KMS-11 (cell line): Measurements from ENCODE around the gene MRGPRD.

Experiments
- H2AFZ ChIP-seq: fragments of 200-600 bp; sonication (generic); 2 replicates; pipeline ENCODE4 v1.6.1; 2016; ENCODE audit warnings: antibody characterized with exemption, mixed run types, low read depth
- H3K27ac ChIP-seq: fragments of 200-600 bp; sonication (generic); 2 replicates; pipeline ENCODE4 v1.6.1; 2016; ENCODE audit warnings: mild to moderate bottlenecking, mixed run types
- H3K27me3 ChIP-seq: fragments of 200-600 bp; sonication (generic); 2 replicates; pipeline ENCODE4 v1.6.1; 2017; ENCODE audit warnings: mild to moderate bottlenecking, low read depth, mixed run types, moderate library complexity; ENCODE audit not compliant: insufficient read depth
- H3K36me3 ChIP-seq: fragments of 200-600 bp; sonication (generic); 2 replicates; pipeline ENCODE4 v1.6.1; 2017; ENCODE audit warnings: mild to moderate bottlenecking, mixed run types; ENCODE audit not compliant: insufficient read depth
- H3K4me1 ChIP-seq: fragments of 200-600 bp; sonication (generic); 2 replicates; pipeline ENCODE4 v1.6.1; 2016; ENCODE audit warnings: mild to moderate bottlenecking, low read depth, mixed run types; ENCODE audit not compliant: poor library complexity, severe bottlenecking
- H3K4me2 ChIP-seq: fragments of 200-600 bp; sonication (generic); 2 replicates; pipeline ENCODE4 v1.7.0; 2016; ENCODE audit warnings: mild to moderate bottlenecking, mixed run types
- H3K4me3 ChIP-seq: fragments of 200-600 bp; sonication (generic); IDR thresholded peaks from 2 replicates; pipeline ENCODE4 v1.6.1; 2017; ENCODE audit warnings: low read depth, low read length, mixed read lengths; ENCODE audit not compliant: insufficient read depth
- H3K79me2 ChIP-seq: fragments of 200-600 bp; sonication (generic); 2 replicates; pipeline ENCODE4 v1.6.1; 2016; ENCODE audit warnings: low read depth, mixed run types; ENCODE audit not compliant: insufficient read depth
- H3K9ac ChIP-seq: fragments of 200-600 bp; sonication (generic); 2 replicates; pipeline ENCODE4 v1.6.1; 2016; ENCODE audit warnings: mild to moderate bottlenecking, mixed run types
- H4K20me1 ChIP-seq: fragments of 200-600 bp; sonication (generic); 2 replicates; pipeline ENCODE4 v1.6.1; 2016; ENCODE audit warnings: mild to moderate bottlenecking, mixed run types; ENCODE audit not compliant: insufficient read depth
- CTCF ChIP-seq: fragments of 200-600 bp; sonication (generic); conservative IDR thresholded peaks from 2 replicates; pipeline ENCODE4 v1.6.1; 2017; ENCODE audit warnings: low read depth, mild to moderate bottlenecking, antibody characterized with exemption, low read length, moderate library complexity, mixed read lengths

MRGPRD gene

GRCh38 chr11:68999093-68999747, 18.4 kb upstream of the MRGPRD start:
- Histone ChIP-seq H4K20me1 (no peaks in the 10 kb centered on the region), H3K27ac (no peak overlapping the region), H3K4me3 (no peak overlapping the region), H3K36me3 (no peaks in the 10 kb centered on the region), H3K4me2 (no peak overlapping the region), H3K9ac (no peak overlapping the region), H3K79me2 (no peaks in the 10 kb centered on the region), H3K27me3 (peaks cover 45% of the 10 kb centered on the region), H2AFZ (no peak overlapping the region), H3K4me1 (no peaks in the 10 kb centered on the region)
- no peak for TF ChIP-seq CTCF

- H3K27ac ChIP-seq = no peak overlapping the region
- no peaks in the 10 kb centered on the region for H3K4me1 ChIP-seq
- H3K4me3 ChIP-seq = no peak overlapping the region
- peaks cover 44% of the 10 kb centered on the region for H3K27me3 ChIP-seq
- no peaks in the 10 kb centered on the region for H4K20me1 ChIP-seq
- H3K9ac ChIP-seq = no peak overlapping the region
- TF ChIP-seq CTCF = no peak
- H2AFZ ChIP-seq = no peak overlapping the region
- no peak overlapping the region for H3K4me2 ChIP-seq
- H3K36me3 ChIP-seq = no peaks in the 10 kb centered on the region
- no peaks in the 10 kb centered on the region for H3K79me2 ChIP-seq
Measured at GRCh38 chr11:68998390-68998911, 17.7 kb upstream of the MRGPRD start.

GRCh38 chr11:68997995-68998348, 17.2 kb upstream of the MRGPRD start:
- no peak overlapping the region for H3K27ac ChIP-seq
- no peaks in the 10 kb centered on the region for H3K36me3 ChIP-seq
- H3K27me3 ChIP-seq = peaks cover 40% of the 10 kb centered on the region; the same call in 1 of the 2 replicates
- H2AFZ ChIP-seq = no peak overlapping the region
- H3K79me2 ChIP-seq = no peaks in the 10 kb centered on the region
- no peaks in the 10 kb centered on the region for H3K4me1 ChIP-seq
- H4K20me1 ChIP-seq = no peaks in the 10 kb centered on the region
- TF ChIP-seq CTCF = no peak
- no peak overlapping the region for H3K4me2 ChIP-seq
- H3K4me3 ChIP-seq = no peak overlapping the region
- H3K9ac ChIP-seq = no peak overlapping the region

GRCh38 chr11:68997124-68997994, 16.6 kb upstream of the MRGPRD start:
- Histone ChIP-seq H3K4me3 (no peak overlapping the region), H3K4me1 (no peaks in the 10 kb centered on the region), H3K36me3 (no peaks in the 10 kb centered on the region), H2AFZ (no peak overlapping the region), H3K9ac (no peak overlapping the region), H3K27me3 (peaks cover 34% of the 10 kb centered on the region; the same call in 1 of the 2 replicates), H4K20me1 (no peaks in the 10 kb centered on the region), H3K79me2 (no peaks in the 10 kb centered on the region), H3K4me2 (no peak overlapping the region), H3K27ac (no peak overlapping the region)
- TF ChIP-seq CTCF = no peak
